K562 (cell line): Measurements from ENCODE around the gene SLC1A5. TPM values are rescaled to one million over a fixed set of nuclear protein-coding genes. Genes with fewer than 3 reads are reported as not detected.

ENCODE experiments used
- ATAC-seq: fragments of 200-7000 bp; cut with Tn5 transposase; 3 replicates; pipeline ENCODE4 v1.9.1; 2020; ENCODE audit warnings: moderate library complexity
- BruUV-seq: library from RNA; stranded (reverse); fragments of 400-500 nt; replicated peaks from 2 replicates; lab custom pipeline; 2021; lab: Mats Ljungman, UMichigan
- CTCF ChIA-PET: fragments of 300-600 bp; formaldehyde crosslinking; extraction: SDS; loops from one replicate; lab custom pipeline; 2021; ENCODE audit warnings: low intra/inter-chr PET ratio; lab: Yijun Ruan, JAX
- POLR2A ChIA-PET: fragments of 300-600, 350-650 bp; sonication (Branson Sonifier 250); formaldehyde crosslinking; extraction: SDS; loops from one replicate; lab custom pipeline; 2021; ENCODE audit warnings: antibody characterized with exemption, inconsistent platforms; lab: Yijun Ruan, JAX
- DNase-seq, 4 experiments: peaks; one replicate each; pipeline versions ENCODE4 v3.0.0 to v3.0.0-alpha.2; 2011 to 2018; ENCODE audit warnings: low spot score in 3 of 4, mixed read lengths in 3 of 4; ENCODE audit errors: extremely low read depth in 1 of 4
- FAIRE-seq: peaks from 2 replicates; lab custom pipeline; 2011; peaks lifted over from hg19 to GRCh38; lab: Jason Lieb, UNC
- H2AFZ ChIP-seq: 2 replicates; pipeline ENCODE4 v1.6.0; 2011; ENCODE audit warnings: low read depth, low read length, control low read depth, inconsistent platforms
- H3K27ac ChIP-seq: fragments of 200-600 bp; 3 replicates; pipeline ENCODE4 v1.8.0; 2011; ENCODE audit warnings: low read depth, mild to moderate bottlenecking, control low read depth, inconsistent platforms, low read length, moderate library complexity, mixed read lengths; ENCODE audit errors: extremely low read depth
- H3K27me3 ChIP-seq, 2 experiments: fragments of 300-600 bp in 1 of 2; 2 replicates in 1 of 2; 3 replicates in 1 of 2; pipeline versions ENCODE4 v1.6.0 to v1.8.0; 2011; ENCODE audit warnings: inconsistent platforms in 2 of 2, low read length in 2 of 2, mild to moderate bottlenecking in 1 of 2, mixed read lengths in 1 of 2, moderate library complexity in 1 of 2; ENCODE audit not compliant: control insufficient read depth in 2 of 2, insufficient read depth in 2 of 2
- H3K36me3 ChIP-seq: fragments of 300-600 bp; 3 replicates; pipeline ENCODE4 v1.8.0; 2011; ENCODE audit warnings: mild to moderate bottlenecking, low read length, inconsistent platforms; ENCODE audit not compliant: control insufficient read depth, insufficient read depth
- H3K4me1 ChIP-seq, 2 experiments: fragments of 200-600 bp in 1 of 2; replicated peaks in 1 of 2; 2 replicates in 1 of 2; 3 replicates in 1 of 2; pipeline versions ENCODE4 v1.5.1 to v1.8.0; 2011; ENCODE audit warnings: inconsistent platforms in 2 of 2, low read length in 2 of 2, mild to moderate bottlenecking in 1 of 2, mixed read lengths in 1 of 2, moderate library complexity in 1 of 2; ENCODE audit not compliant: control insufficient read depth in 2 of 2, insufficient read depth in 2 of 2
- H3K4me2 ChIP-seq: 2 replicates; pipeline ENCODE4 v1.6.1; 2011; ENCODE audit warnings: low read length, control low read depth, inconsistent platforms, mixed read lengths; ENCODE audit not compliant: insufficient read depth
- H3K4me3 ChIP-seq: fragments of 200-600 bp; sonication (generic), shearing (Covaris generic); 2 replicates; pipeline ENCODE4 v1.5.1; 2016; ENCODE audit warnings: control low read depth, inconsistent platforms
- H3K79me2 ChIP-seq: fragments of 200-600 bp; 3 replicates; pipeline ENCODE4 v1.8.0; 2011; ENCODE audit warnings: low read length, inconsistent platforms; ENCODE audit not compliant: control insufficient read depth, insufficient read depth
- H3K9ac ChIP-seq, 2 experiments: 2 replicates each; pipeline versions ENCODE4 v1.6.0 to v1.6.1; 2011; ENCODE audit warnings: low read depth in 2 of 2, low read length in 2 of 2, control low read depth in 1 of 2, inconsistent platforms in 1 of 2, mild to moderate bottlenecking in 1 of 2, mixed read lengths in 1 of 2; ENCODE audit not compliant: insufficient read depth in 1 of 2
- H3K9me1 ChIP-seq: one replicate; pipeline ENCODE4 v1.6.0; 2011; ENCODE audit warnings: inconsistent platforms, mild to moderate bottlenecking, low read length, moderate library complexity; ENCODE audit not compliant: control insufficient read depth, insufficient read depth
- H3K9me3 ChIP-seq: replicated peaks from 2 replicates; pipeline ENCODE4 v1.5.1; 2011; ENCODE audit warnings: low read depth, low read length, inconsistent platforms; ENCODE audit not compliant: control insufficient read depth, insufficient read depth
- H4K20me1 ChIP-seq: replicated peaks from 2 replicates; pipeline ENCODE4 v1.6.1; 2011; ENCODE audit warnings: low read length, inconsistent platforms, mixed read lengths; ENCODE audit not compliant: control insufficient read depth, insufficient read depth
- HMG20A ChIP-seq: fragments of 450-650 bp; formaldehyde crosslinking; conservative IDR thresholded peaks from 2 replicates; pipeline ENCODE4 v1.4.0; 2020; ENCODE audit warnings: mild to moderate bottlenecking, mixed read lengths
- POLR2G ChIP-seq: fragments of 200-400 bp; formaldehyde crosslinking; IDR thresholded peaks from 2 replicates; pipeline ENCODE4 v1.6.1; 2017; ENCODE audit warnings: low read depth, mild to moderate bottlenecking, antibody characterized with exemption, low read length, moderate library complexity
- SAFB2 ChIP-seq: fragments of 200-400 bp; formaldehyde crosslinking; IDR thresholded peaks from 2 replicates; pipeline ENCODE4 v1.6.1; 2018; ENCODE audit warnings: borderline replicate concordance, low read length, low read depth, moderate library complexity; ENCODE audit not compliant: severe bottlenecking
- SUPT5H ChIP-seq: fragments of 450-650 bp; IDR thresholded peaks from 2 replicates; pipeline ENCODE4 v1.6.1; 2016
- YY1 ChIP-seq, 3 experiments: IDR thresholded peaks; 2 replicates each; pipeline ENCODE4 v1.6.1; 2011; ENCODE audit warnings: low read length in 2 of 3, mild to moderate bottlenecking in 2 of 3, moderate library complexity in 2 of 3, borderline replicate concordance in 1 of 3, control low read depth in 1 of 3, low read depth in 1 of 3; ENCODE audit not compliant: insufficient read depth in 3 of 3, insufficient replicate concordance in 2 of 3, control insufficient read depth in 1 of 3, insufficient read length in 1 of 3; ENCODE audit errors: extremely low read depth in 1 of 3
- ZNF146 ChIP-seq: IDR thresholded peaks from one replicate; pipeline ENCODE4 v1.6.1; 2018; ENCODE audit warnings: missing compliant biosample characterization; ENCODE audit not compliant: unreplicated experiment
- WGBS: fragments of 100-300 bp; shearing (Covaris generic); methylation state at CpG from one replicate; pipeline ENCODE4 v1.1.6; 2016; ENCODE audit warnings: low coverage, mixed read lengths; ENCODE audit not compliant: insufficient coverage; ENCODE audit errors: missing lambda C conversion rate; 5-methylcytosine and 5-hydroxymethylcytosine counted together
- in situ Hi-C: fragments of 300-500 bp; cut with MboI; formaldehyde crosslinking; loops from 4 replicates; pipeline ENCODE4 v1.15.0; 2018; ENCODE audit warnings: inconsistent platforms, mixed read lengths
- intact Hi-C: fragments of 100-400 bp; cut with micrococcal nuclease; formaldehyde crosslinking; loops from 2 replicates; pipeline ENCODE4 v1.14.2; 2022
- polyA plus RNA-seq, 8 experiments: library from polyadenylated mRNA; depleted of rRNA in 4 of 8; stranded (reverse) in 5 of 8; unstranded in 3 of 8; fragments of >200 nt; fragmentation: Nextera tagmentation in 2 of 8; fragmentation: Illumina TruSeq in 1 of 8; extraction: Ambion mirVana in 2 of 8; extraction: Trizol in 1 of 8; gene quantifications; 2 replicates each; pipeline versions ENCODE4 v1.2.1 to v1.2.3, GENCODE V29; 2011 to 2014; ENCODE audit warnings: inconsistent platforms in 1 of 8, missing spikeins in 1 of 8
- total RNA-seq, 7 experiments: library from RNA; depleted of rRNA in 6 of 7; stranded (reverse); fragments of >200 nt in 6 of 7; fragmentation: Illumina TruSeq in 2 of 7; extraction: Trizol in 2 of 7; gene quantifications; 2 replicates each; pipeline versions ENCODE4 v1.2.1 to v1.2.3, GENCODE V29; 2011 to 2021; ENCODE audit warnings: low replicate concordance in 1 of 7
- TF ChIP-seq, protein P1 (sequence below): sonication (generic); formaldehyde crosslinking; IDR thresholded peaks from 2 replicates; pipeline ENCODE4 v1.9.0; 2022; ENCODE audit warnings: mild to moderate bottlenecking, missing genetic modification reagents
- TF ChIP-seq, protein P2 (sequence below): fragments of 250-450 bp; sonication (Bioruptor Pico); IDR thresholded peaks from 2 replicates; pipeline ENCODE4 v1.5.0; 2021

The SLC1A5 gene
- total and polyA plus RNA-seq, 9 of the 15 experiments (the other 6 are each of a cell fraction or from before 2014, with no cell fraction given), result 31.2 to 417 (median 134) TPM

DNA sequence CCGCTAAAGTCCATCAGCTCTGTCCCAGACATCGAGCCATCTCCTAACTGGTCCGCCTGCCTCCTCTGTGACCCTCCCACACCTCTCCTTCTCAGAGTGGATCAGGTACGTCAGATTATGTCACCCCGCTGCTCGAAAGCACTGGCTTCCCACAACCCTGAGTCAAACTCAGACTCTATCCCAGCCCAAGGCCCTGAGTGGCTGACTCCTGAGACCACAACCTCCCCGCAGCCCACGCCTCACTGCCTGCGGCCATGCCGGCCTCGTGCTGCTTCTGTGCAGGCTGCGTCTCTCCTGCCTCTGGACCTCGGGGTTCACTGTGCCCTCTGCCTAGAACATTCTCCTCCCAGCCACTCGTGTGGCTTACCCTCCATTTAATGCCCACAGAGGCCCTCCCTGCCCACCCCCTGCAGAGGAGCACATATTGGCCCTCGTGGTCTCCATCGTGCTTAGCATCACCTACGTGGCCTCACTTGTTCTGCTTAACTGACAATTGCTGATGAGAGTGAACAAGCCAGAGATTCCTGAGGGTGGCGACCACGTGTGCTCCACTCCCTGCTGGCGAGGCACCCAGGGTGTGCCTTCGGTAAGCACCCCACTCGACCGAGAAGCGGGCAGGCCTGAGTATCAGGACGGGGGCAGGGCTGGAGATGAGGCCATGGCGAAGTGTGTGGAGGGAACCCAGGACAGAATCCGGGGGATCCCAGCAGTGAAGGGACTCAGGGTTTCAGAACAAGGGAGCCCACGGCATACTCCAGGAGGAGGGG, 56.0 kb downstream of the SLC1A5 start:
- peak overlapping the region in 1 of 2 experiments; percentile 67; a peak in 2 of 4 replicates for H3K9ac ChIP-seq
- H3K79me2 ChIP-seq, result peaks cover 68% of the 10 kb centered on the region
- in situ Hi-C loops, result no loop called here
- H3K36me3 ChIP-seq, result peaks cover 86% of the 10 kb centered on the region
- peak overlapping the region; percentile 75; the same call in 2 of the 3 replicates for H3K27ac ChIP-seq
- H2AFZ ChIP-seq, result no peak overlapping the region
- peak in 1 of 4 experiments; percentile 21 for DNase-seq
- no peak overlapping the region for H3K4me3 ChIP-seq
- intact Hi-C loops, result no loop called here
- CTCF ChIA-PET, result no interaction called here
- ATAC-seq, result no peak
- peaks cover 8% of the 10 kb centered on the region for H3K9me1 ChIP-seq
- TF ChIP-seq ZNF146 (CRISPR knock-in tag) (no peak), YY1 (IDR thresholded peaks at IDR 0.05; ENCODE audit: borderline replicate concordance in 1 of 3, control insufficient read depth in 1 of 3, extremely low read depth in 1 of 3, insufficient read depth in 3 of 3, insufficient read length in 1 of 3, insufficient replicate concordance in 2 of 3, low read depth in 1 of 3, low read length in 2 of 3) (peak in 1 of 3 experiments; percentile 3), SUPT5H (0 out of 2 replicates have a peak, but pooled peaks have one; percentile 30), SAFB2 (no peak), POLR2G (peak; percentile 28; the same call in 1 of the 2 replicates), HMG20A (CRISPR knock-in tag) (no peak)
- TF ChIP-seq, protein P1, sequence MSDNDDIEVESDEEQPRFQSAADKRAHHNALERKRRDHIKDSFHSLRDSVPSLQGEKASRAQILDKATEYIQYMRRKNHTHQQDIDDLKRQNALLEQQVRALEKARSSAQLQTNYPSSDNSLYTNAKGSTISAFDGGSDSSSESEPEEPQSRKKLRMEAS, result peak; percentile 67
- TF ChIP-seq, protein P2, sequence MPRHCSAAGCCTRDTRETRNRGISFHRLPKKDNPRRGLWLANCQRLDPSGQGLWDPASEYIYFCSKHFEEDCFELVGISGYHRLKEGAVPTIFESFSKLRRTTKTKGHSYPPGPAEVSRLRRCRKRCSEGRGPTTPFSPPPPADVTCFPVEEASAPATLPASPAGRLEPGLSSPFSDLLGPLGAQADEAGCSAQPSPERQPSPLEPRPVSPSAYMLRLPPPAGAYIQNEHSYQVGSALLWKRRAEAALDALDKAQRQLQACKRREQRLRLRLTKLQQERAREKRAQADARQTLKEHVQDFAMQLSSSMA (CRISPR knock-in tag), result no peak
- H3K27me3 ChIP-seq, result no peaks in the 10 kb centered on the region
- no peak for FAIRE-seq
- H3K4me1 ChIP-seq, result peaks cover 40 to 76% of the 10 kb centered on the region in 2 experiments
- H4K20me1 ChIP-seq, result peaks cover 46% of the 10 kb centered on the region
- H3K9me3 ChIP-seq, result no peaks in the 10 kb centered on the region
- H3K4me2 ChIP-seq, result 0 out of 2 replicates have a peak overlapping the region, but pooled peaks have one; percentile 68
- POLR2A ChIA-PET, result interaction anchor here (0.6 to 2.0 kb wide), 3 partner anchors 9 to 98 kb away, joined by 3 to 10 read pairs (median 3); no protein-coding TSS in a partner anchor
- BruUV-seq, result no TSS peak
- WGBS, result 85% methylated on average over 28 of the region's 28 CpGs
